Uterus (tissue), 4 donors: ENCODE data around the gene PTPRN2. TPM values are rescaled to one million over a fixed set of nuclear protein-coding genes. Genes with fewer than 3 reads are reported as not detected.

Experiments
- DNase-seq, 2 donors: peaks; one replicate each; pipeline ENCODE4 v3.0.0-alpha.2; 2019 to 2020
- H3K27ac ChIP-seq, 2 donors: fragments of 200-600 bp; sonication (generic); 1 replicate in 1 of 2; 2 replicates in 1 of 2; pipeline ENCODE4 v1.5.1; 2016 to 2018
- H3K27me3 ChIP-seq, 2 donors: fragments of 200-600 bp; sonication (generic); one replicate each; pipeline ENCODE4 v1.5.1; 2018 to 2019; ENCODE audit warnings: control low read depth in 1 of 2
- H3K36me3 ChIP-seq, 2 donors: fragments of 200-600 bp; sonication (generic); one replicate each; pipeline ENCODE4 v1.5.1; 2019; ENCODE audit warnings: control low read depth in 1 of 2
- H3K4me1 ChIP-seq, 2 donors: fragments of 200-600 bp; sonication (generic); one replicate each; pipeline ENCODE4 v1.5.1; 2018 to 2019; ENCODE audit warnings: control low read depth in 1 of 2
- H3K4me3 ChIP-seq, 2 donors: fragments of 200-600 bp; sonication (generic); 1 replicate in 1 of 2; 2 replicates in 1 of 2; pipeline ENCODE4 v1.5.1; 2018 to 2019; ENCODE audit warnings: mild to moderate bottlenecking in 1 of 2
- H3K9me3 ChIP-seq, 2 donors: fragments of 200-600 bp; sonication (generic); one replicate each; pipeline ENCODE4 v1.5.1; 2019; ENCODE audit warnings: control low read depth in 1 of 2
- CTCF ChIP-seq, 4 experiments: fragments of 200-600 bp in 2 of 4; fragments of 450-650 bp in 2 of 4; sonication (generic) in 2 of 4; IDR thresholded peaks; one replicate each; pipeline ENCODE4 v1.5.1; 2016 to 2019; ENCODE audit warnings: antibody characterized with exemption in 4 of 4, mild to moderate bottlenecking in 2 of 4, moderate library complexity in 1 of 4
- POLR2A ChIP-seq, 2 donors: fragments of 450-650 bp; IDR thresholded peaks; one replicate each; pipeline ENCODE4 v1.6.1; 2016; ENCODE audit warnings: antibody characterized with exemption in 2 of 2, mild to moderate bottlenecking in 1 of 2, moderate library complexity in 1 of 2
- intact Hi-C: fragments of 100-400 bp; cut with DNase I; formaldehyde crosslinking; loops from one replicate; pipeline ENCODE4 v1.15.1; 2023; ENCODE audit warnings: low total_unique reads
- total RNA-seq, 4 donors: library from RNA; depleted of rRNA in 3 of 4; stranded (reverse); fragments of >200 nt in 3 of 4; gene quantifications; one replicate each; pipeline versions ENCODE4 v1.1.0 to v1.2.4, GENCODE V29; 2014 to 2023
- donor health status: DM: yes; HTN: yes; CAD: no.

PTPRN2 gene
- total RNA-seq, 4 donors from 2014 or later: 1.2 to 5.2 (median 2.3) TPM

GRCh38 chr7:158031867-158032308 is 555.7 kb downstream of the PTPRN2 start:
- Histone ChIP-seq H3K9me3 (no peaks in the 10 kb centered on the region), H3K4me3 (no peak overlapping the region), H3K4me1 (no peaks in the 10 kb centered on the region), H3K27ac (no peak overlapping the region), H3K36me3 (no peaks in the 10 kb centered on the region), H3K27me3 (no peaks in the 10 kb centered on the region)
- intact Hi-C loops: no loop called here
- TF ChIP-seq POLR2A (IDR thresholded peaks at IDR 0.05) (no peak), CTCF (IDR thresholded peaks at IDR 0.05) (no peak)
- no peak for DNase-seq

- no peaks in the 10 kb centered on the region for H3K9me3 ChIP-seq
- no peak overlapping the region for H3K4me3 ChIP-seq
- H3K4me1 ChIP-seq: no peaks in the 10 kb centered on the region
- no peak for DNase-seq
- H3K27me3 ChIP-seq: no peaks in the 10 kb centered on the region
- intact Hi-C loops: no loop called here
- H3K27ac ChIP-seq: no peak overlapping the region
- TF ChIP-seq CTCF (IDR thresholded peaks at IDR 0.05): no peak
- TF ChIP-seq POLR2A (IDR thresholded peaks at IDR 0.05): no peak
- no peaks in the 10 kb centered on the region for H3K36me3 ChIP-seq
Measured at GRCh38 chr7:158030566-158030965, 557.1 kb downstream of the PTPRN2 start.

GRCh38 chr7:158030071-158030470 is 557.6 kb downstream of the PTPRN2 start:
- intact Hi-C loops: no loop called here
- TF ChIP-seq CTCF (IDR thresholded peaks at IDR 0.05): no peak
- no peak for TF ChIP-seq POLR2A (IDR thresholded peaks at IDR 0.05)

GRCh38 chr7:158029509-158029908 is 558.1 kb downstream of the PTPRN2 start:
- no peak for DNase-seq

More at GRCh38 chr7:158030071-158030470, 557.6 kb downstream of the PTPRN2 start:
- no peaks in the 10 kb centered on the region for H3K36me3 ChIP-seq
- no peak overlapping the region for H3K4me3 ChIP-seq
- H3K27me3 ChIP-seq: no peaks in the 10 kb centered on the region
- no peak for DNase-seq
- H3K27ac ChIP-seq: no peak overlapping the region
- H3K4me1 ChIP-seq: no peaks in the 10 kb centered on the region
- H3K9me3 ChIP-seq: no peaks in the 10 kb centered on the region

GRCh38 chr7:158028971-158029370 is 558.7 kb downstream of the PTPRN2 start:
- H3K9me3 ChIP-seq: no peaks in the 10 kb centered on the region
- intact Hi-C loops: no loop called here
- DNase-seq: no peak
- no peak overlapping the region for H3K27ac ChIP-seq
- no peak overlapping the region for H3K4me3 ChIP-seq
- no peak for TF ChIP-seq CTCF (IDR thresholded peaks at IDR 0.05)
- TF ChIP-seq POLR2A (IDR thresholded peaks at IDR 0.05): no peak
- H3K27me3 ChIP-seq: no peaks in the 10 kb centered on the region
- H3K4me1 ChIP-seq: no peaks in the 10 kb centered on the region
- H3K36me3 ChIP-seq: no peaks in the 10 kb centered on the region

More at GRCh38 chr7:158029509-158029908, 558.1 kb downstream of the PTPRN2 start:
- Histone ChIP-seq H3K9me3 (no peaks in the 10 kb centered on the region), H3K36me3 (no peaks in the 10 kb centered on the region), H3K4me3 (no peak overlapping the region), H3K27ac (no peak overlapping the region), H3K4me1 (no peaks in the 10 kb centered on the region), H3K27me3 (no peaks in the 10 kb centered on the region)
- TF ChIP-seq CTCF (IDR thresholded peaks at IDR 0.05) (no peak), POLR2A (IDR thresholded peaks at IDR 0.05) (no peak)
- intact Hi-C loops: no loop called here
